ENCODE results near the gene WDFY4. TPM values are rescaled to one million over a fixed set of nuclear protein-coding genes. Genes with fewer than 3 reads are reported as not detected.

WDFY4 gene
- polyA plus RNA-seq, 1 of the 3 experiments (the other 2 are of a cell fraction): not detected

DNA sequence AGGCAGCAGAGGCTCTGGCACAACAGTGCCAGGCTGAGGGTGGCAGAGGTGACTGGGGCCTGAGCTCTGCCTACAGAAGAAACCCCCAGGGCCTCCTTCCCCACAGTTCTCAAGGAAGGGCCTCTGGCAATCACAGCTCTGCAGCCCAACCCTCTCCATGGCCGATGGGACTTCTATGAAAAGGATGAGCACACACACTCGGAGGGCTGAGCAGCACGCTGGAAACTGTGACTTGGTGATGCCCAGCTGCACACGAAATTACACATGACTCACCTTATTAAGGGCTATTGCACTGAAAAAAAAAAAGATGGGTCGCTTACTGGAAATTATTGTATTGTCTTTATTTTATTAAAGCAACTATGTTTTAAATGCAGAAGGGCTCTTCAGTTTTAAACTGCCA, 297.9 kb downstream of the WDFY4 start:
- H3K27me3 ChIP-seq (ENCODE audit: insufficient read depth): no peaks in the 10 kb centered on the region
- H3K79me2 ChIP-seq (ENCODE audit: insufficient read depth): no peaks in the 10 kb centered on the region
- no peaks in the 10 kb centered on the region; a peak in 1 of 4 replicates for H3K4me1 ChIP-seq (ENCODE audit: control insufficient read depth in 1 of 2, insufficient read depth in 2 of 2, low read depth in 1 of 2, low read length in 1 of 2)
- H3F3A ChIP-seq (replicated peaks; ENCODE audit: insufficient read depth): no peaks in the 10 kb centered on the region
- H3K9me2 ChIP-seq: no peaks in the 10 kb centered on the region
- H2AFZ ChIP-seq (ENCODE audit: low read depth): no peak overlapping the region
- H3K4me2 ChIP-seq: no peak overlapping the region
- CTCF ChIA-PET: interaction anchor here (1.0 to 2.3 kb wide), 18 partner anchors 12 to 544 kb away, joined by 3 to 10 read pairs (median 4); no protein-coding TSS in a partner anchor
- no peak overlapping the region for H3K27ac ChIP-seq (ENCODE audit: low read depth in 2 of 2, low read length in 1 of 2)
- WGBS (ENCODE audit: low lambda C conversion rate): 22% methylated on average over 5 of the region's 5 CpGs
- H4K20me1 ChIP-seq (ENCODE audit: insufficient read depth): no peaks in the 10 kb centered on the region
- no peak for TF ChIP-seq GABPA (IDR thresholded peaks at IDR 0.05; ENCODE audit: low read depth)
- no peak for TF ChIP-seq MEF2A (IDR thresholded peaks at IDR 0.05; ENCODE audit: borderline replicate concordance, low read depth)
- TF ChIP-seq FOXJ3 (CRISPR knock-in tag; IDR thresholded peaks at IDR 0.05): no peak
- TF ChIP-seq, protein P1, sequence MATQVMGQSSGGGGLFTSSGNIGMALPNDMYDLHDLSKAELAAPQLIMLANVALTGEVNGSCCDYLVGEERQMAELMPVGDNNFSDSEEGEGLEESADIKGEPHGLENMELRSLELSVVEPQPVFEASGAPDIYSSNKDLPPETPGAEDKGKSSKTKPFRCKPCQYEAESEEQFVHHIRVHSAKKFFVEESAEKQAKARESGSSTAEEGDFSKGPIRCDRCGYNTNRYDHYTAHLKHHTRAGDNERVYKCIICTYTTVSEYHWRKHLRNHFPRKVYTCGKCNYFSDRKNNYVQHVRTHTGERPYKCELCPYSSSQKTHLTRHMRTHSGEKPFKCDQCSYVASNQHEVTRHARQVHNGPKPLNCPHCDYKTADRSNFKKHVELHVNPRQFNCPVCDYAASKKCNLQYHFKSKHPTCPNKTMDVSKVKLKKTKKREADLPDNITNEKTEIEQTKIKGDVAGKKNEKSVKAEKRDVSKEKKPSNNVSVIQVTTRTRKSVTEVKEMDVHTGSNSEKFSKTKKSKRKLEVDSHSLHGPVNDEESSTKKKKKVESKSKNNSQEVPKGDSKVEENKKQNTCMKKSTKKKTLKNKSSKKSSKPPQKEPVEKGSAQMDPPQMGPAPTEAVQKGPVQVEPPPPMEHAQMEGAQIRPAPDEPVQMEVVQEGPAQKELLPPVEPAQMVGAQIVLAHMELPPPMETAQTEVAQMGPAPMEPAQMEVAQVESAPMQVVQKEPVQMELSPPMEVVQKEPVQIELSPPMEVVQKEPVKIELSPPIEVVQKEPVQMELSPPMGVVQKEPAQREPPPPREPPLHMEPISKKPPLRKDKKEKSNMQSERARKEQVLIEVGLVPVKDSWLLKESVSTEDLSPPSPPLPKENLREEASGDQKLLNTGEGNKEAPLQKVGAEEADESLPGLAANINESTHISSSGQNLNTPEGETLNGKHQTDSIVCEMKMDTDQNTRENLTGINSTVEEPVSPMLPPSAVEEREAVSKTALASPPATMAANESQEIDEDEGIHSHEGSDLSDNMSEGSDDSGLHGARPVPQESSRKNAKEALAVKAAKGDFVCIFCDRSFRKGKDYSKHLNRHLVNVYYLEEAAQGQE (IDR thresholded peaks at IDR 0.05; ENCODE audit: low read depth, low read length): no peak
- TF ChIP-seq, protein P2, sequence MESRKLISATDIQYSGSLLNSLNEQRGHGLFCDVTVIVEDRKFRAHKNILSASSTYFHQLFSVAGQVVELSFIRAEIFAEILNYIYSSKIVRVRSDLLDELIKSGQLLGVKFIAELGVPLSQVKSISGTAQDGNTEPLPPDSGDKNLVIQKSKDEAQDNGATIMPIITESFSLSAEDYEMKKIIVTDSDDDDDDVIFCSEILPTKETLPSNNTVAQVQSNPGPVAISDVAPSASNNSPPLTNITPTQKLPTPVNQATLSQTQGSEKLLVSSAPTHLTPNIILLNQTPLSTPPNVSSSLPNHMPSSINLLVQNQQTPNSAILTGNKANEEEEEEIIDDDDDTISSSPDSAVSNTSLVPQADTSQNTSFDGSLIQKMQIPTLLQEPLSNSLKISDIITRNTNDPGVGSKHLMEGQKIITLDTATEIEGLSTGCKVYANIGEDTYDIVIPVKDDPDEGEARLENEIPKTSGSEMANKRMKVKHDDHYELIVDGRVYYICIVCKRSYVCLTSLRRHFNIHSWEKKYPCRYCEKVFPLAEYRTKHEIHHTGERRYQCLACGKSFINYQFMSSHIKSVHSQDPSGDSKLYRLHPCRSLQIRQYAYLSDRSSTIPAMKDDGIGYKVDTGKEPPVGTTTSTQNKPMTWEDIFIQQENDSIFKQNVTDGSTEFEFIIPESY (IDR thresholded peaks at IDR 0.05; ENCODE audit: borderline replicate concordance, low read depth): no peak
- no peak for TF ChIP-seq FOXM1 (IDR thresholded peaks at IDR 0.05; ENCODE audit: low read depth)
- no peak for TF ChIP-seq CHD2 (IDR thresholded peaks at IDR 0.05; ENCODE audit: low read length, partially characterized antibody)
- TF ChIP-seq RFX5 (IDR thresholded peaks at IDR 0.05; ENCODE audit: low read length): no peak
- TF ChIP-seq EP300 (IDR thresholded peaks at IDR 0.05; ENCODE audit: borderline replicate concordance in 1 of 2, low read depth in 1 of 2, low read length in 1 of 2): no peak
- no peak for TF ChIP-seq YY1 (IDR thresholded peaks at IDR 0.05; ENCODE audit: low read depth)
- TF ChIP-seq TEAD4 (IDR thresholded peaks at IDR 0.05; ENCODE audit: borderline replicate concordance, insufficient read depth): no peak
- TF ChIP-seq RXRA (IDR thresholded peaks at IDR 0.05; ENCODE audit: borderline replicate concordance, low read depth): no peak
- TF ChIP-seq EZH2phosphoT487 (IDR thresholded peaks at IDR 0.05; ENCODE audit: borderline replicate concordance, low read depth): no peak
- no peak for TF ChIP-seq RAD21 (IDR thresholded peaks at IDR 0.05; ENCODE audit: low read length)
- TF ChIP-seq RCOR1 (IDR thresholded peaks at IDR 0.05; ENCODE audit: low read length): no peak
- no peak for TF ChIP-seq FOSL2 (IDR thresholded peaks at IDR 0.05; ENCODE audit: borderline replicate concordance, low read depth)
- H3K9ac ChIP-seq: no peak overlapping the region
- no peaks in the 10 kb centered on the region for H3K36me3 ChIP-seq (replicated peaks in 1 of 2; ENCODE audit: control insufficient read depth in 1 of 2, insufficient read depth in 2 of 2, low read length in 1 of 2)
- no peak for DNase-seq
- POLR2A ChIA-PET: no interaction called here
- H3K9me3 ChIP-seq: no peaks in the 10 kb centered on the region
- no peak overlapping the region for H3K4me3 ChIP-seq (ENCODE audit: low read depth in 2 of 2, low read length in 1 of 2)
